D721Med (cell line): ENCODE data around the gene ARID1B.

Experiments
- DNase-seq: peaks from one replicate; pipeline ENCODE4 v3.0.0; 2011; ENCODE audit warnings: low spot score; ENCODE audit not compliant: insufficient read length
- FAIRE-seq: peaks from 2 replicates; lab custom pipeline; 2011; peaks lifted over from hg19 to GRCh38; lab: Jason Lieb, UNC
- CTCF ChIP-seq: IDR thresholded peaks from 2 replicates; pipeline ENCODE4 v1.5.1; 2012; ENCODE audit warnings: mild to moderate bottlenecking, control low read depth; ENCODE audit not compliant: insufficient read depth; ENCODE audit errors: missing control alignments

The ARID1B gene

GRCh38 chr6:157249826-157250225 is 472.6 kb downstream of the ARID1B start:
- FAIRE-seq (no peak), DNase-seq (no peak)
- no peak for TF ChIP-seq CTCF

- DNase-seq (no peak), FAIRE-seq (no peak)
- TF ChIP-seq CTCF, result no peak
These were observed 474.5 kb downstream of the ARID1B start for GRCh38 chr6:157251586-157252247.

GRCh38 chr6:157253017-157253416 is 475.8 kb downstream of the ARID1B start:
- DNase-seq (no peak), FAIRE-seq (no peak)
- no peak for TF ChIP-seq CTCF

- FAIRE-seq (no peak), DNase-seq (no peak)
- no peak for TF ChIP-seq CTCF
These were observed 476.5 kb downstream of the ARID1B start for GRCh38 chr6:157253699-157254098.

GRCh38 chr6:157254538-157254937 is 477.4 kb downstream of the ARID1B start:
- no peak for TF ChIP-seq CTCF
- no peak for FAIRE-seq
- no peak for DNase-seq

- no peak for FAIRE-seq
These were observed 477.9 kb downstream of the ARID1B start for GRCh38 chr6:157255079-157255478.

More at GRCh38 chr6:157255079-157255478, 477.9 kb downstream of the ARID1B start:
- no peak for TF ChIP-seq CTCF
- DNase-seq, result no peak
